Measurements from ENCODE around the gene ADARB1.

ADARB1 gene

DNA sequence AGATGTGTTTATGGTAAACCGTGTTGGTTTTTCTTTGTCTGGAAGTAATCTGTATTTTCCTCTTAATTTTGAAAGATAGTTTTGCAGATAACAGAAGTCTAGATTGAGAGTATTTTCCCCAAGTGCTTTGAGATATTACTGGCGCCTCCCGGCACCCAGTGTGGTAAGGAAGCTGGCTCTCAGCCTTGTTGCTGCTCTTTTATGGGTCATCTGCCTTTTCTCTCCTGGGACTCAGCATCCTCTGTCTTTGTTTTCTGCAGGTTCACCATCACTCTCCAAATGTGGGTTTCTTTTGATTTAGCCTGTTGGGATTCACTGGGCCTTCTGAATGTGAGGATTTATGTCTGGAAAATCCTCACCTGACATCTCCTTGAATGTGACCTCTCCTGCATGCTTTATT lies 175.9 kb downstream of the ADARB1 start:
- TF ChIP-seq CTCF (conservative IDR thresholded peaks at IDR 0.05): no peak

GRCh38 chr21:45250914-45251634 lies 176.7 kb downstream of the ADARB1 start:
- TF ChIP-seq CTCF (conservative IDR thresholded peaks at IDR 0.05): no peak

More for the DNA sequence above, 175.9 kb downstream of the ADARB1 start:
- H3K27ac ChIP-seq: no peak overlapping the region

DNA sequence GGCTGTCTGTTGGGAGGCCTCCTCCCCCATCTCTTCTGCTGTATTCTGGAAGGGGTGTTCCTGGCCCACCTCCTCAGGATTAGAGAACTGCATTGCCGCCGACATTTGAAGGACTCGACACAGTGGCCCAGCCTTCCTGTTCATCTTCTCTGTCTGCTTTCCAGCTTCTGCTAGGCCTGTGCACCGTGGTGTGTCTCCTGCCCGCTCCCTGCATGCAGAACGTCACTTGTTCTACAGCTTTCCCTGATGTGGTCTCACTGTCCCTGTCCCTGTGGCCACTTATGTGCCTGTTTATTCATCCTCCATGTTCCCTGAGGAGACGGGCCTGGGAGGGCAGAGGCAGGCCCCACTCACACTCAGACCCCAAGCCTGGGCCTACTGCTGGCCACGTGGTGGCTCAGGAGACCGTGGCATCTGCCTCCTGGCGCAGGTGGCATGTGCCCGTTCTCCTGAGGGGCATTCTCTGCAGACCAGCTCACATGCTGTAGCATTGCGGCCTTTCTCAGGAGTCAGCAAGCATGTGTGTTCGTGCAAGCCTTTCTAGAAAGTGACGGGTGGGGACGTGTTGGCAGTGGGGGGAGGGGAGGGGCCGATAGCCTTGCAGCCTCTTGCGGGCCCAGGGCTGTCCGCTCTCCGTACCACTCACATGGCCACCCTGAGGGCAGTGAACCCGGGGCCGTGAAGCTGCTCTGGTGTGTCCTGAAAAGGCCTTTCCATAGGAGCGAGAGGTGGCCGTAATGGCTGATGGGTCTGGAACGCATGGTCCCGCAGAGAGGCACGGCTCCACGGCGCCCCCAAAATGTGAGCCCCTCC lies 177.5 kb downstream of the ADARB1 start:
- TF ChIP-seq CTCF (conservative IDR thresholded peaks at IDR 0.05): no peak
- no peak overlapping the region for H3K27ac ChIP-seq

More at GRCh38 chr21:45250914-45251634, 176.7 kb downstream of the ADARB1 start:
- H3K27ac ChIP-seq: no peak overlapping the region

- no peak overlapping the region for H3K27ac ChIP-seq
- TF ChIP-seq CTCF (conservative IDR thresholded peaks at IDR 0.05): no peak
These were observed 178.1 kb downstream of the ADARB1 start for GRCh38 chr21:45252448-45252925.

DNA sequence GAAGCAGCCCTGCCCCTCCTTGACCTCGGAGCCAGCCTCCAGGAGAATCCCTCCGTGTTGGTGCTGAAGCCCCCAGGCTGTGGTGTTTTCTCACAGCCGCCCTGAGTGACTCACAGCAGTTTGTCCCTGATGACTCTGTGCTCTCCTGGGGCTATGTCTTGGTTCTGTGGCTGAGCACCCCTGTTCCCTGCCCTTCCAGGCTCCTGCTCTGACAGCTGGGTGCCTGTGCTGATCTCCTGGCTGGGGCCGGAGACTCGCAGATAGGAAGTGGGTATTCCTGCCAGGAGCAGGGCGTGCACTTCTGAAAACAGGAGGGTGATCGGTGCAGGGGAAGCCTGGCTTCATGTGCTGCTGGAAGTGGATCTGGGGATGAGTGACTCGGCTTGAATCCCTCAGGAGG lies 178.8 kb downstream of the ADARB1 start:
- no peak for TF ChIP-seq CTCF (conservative IDR thresholded peaks at IDR 0.05)

DNA sequence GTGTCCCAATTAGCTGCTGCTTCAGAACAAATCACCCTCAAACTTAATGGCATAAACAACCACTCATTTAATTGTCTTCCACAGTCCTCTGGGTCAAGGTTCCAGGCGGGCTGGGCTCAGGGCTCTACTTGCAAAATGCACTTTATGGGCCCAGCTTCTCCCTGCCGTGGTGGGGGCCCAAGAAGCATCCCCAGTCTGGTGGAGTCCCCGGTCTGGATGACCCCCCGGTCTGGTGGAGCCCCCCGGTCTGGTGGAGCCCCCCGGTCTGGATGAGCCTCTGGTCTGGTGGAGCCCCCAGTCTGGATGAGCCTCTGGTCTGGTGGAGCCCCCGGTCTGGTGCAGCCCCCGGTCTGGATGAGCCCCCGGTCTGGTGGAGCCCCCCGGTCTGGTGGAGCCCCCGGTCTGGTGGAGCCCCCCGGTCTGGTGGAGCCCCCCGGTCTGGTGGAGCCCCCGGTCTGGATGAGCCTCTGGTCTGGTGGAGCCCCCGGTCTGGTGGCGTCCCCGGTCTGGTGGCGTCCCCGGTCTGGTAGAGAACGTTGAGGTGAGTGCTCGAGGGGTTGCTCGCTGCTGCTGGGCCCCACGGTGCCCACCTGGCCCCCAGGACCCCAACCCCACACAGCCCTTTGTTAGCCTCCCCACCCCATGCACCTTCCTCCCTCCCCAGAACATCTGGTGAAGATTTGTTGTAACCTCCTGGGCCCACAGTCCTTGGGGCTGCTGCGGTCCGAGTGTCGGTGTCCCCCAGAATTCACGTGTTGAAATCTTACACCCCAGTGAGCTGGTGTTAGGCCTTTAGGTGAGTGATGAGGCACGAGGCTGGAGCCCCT lies 179.5 kb downstream of the ADARB1 start:
- no peak for TF ChIP-seq CTCF (conservative IDR thresholded peaks at IDR 0.05)
- H3K27ac ChIP-seq: no peak overlapping the region

More for the DNA sequence above, 178.8 kb downstream of the ADARB1 start:
- no peak overlapping the region for H3K27ac ChIP-seq

Measured in VCaP (cell line).